HT-29 (cell line): Measurements from ENCODE around the gene XIRP1. TPM values are rescaled to one million over a fixed set of nuclear protein-coding genes. Genes with fewer than 3 reads are reported as not detected.

ENCODE experiments used
- DNase-seq: peaks from one replicate; pipeline ENCODE4 v3.0.0-alpha.2; 2015; ENCODE audit warnings: low spot score
- total RNA-seq: library from RNA; depleted of rRNA; stranded (reverse); fragments of >200 nt; shearing (Covaris generic); gene quantifications from 2 replicates; pipeline ENCODE4 v1.2.3, GENCODE V29; 2014

Gene XIRP1
- total RNA-seq, 1 experiment from 2014 or later = not detected

DNA sequence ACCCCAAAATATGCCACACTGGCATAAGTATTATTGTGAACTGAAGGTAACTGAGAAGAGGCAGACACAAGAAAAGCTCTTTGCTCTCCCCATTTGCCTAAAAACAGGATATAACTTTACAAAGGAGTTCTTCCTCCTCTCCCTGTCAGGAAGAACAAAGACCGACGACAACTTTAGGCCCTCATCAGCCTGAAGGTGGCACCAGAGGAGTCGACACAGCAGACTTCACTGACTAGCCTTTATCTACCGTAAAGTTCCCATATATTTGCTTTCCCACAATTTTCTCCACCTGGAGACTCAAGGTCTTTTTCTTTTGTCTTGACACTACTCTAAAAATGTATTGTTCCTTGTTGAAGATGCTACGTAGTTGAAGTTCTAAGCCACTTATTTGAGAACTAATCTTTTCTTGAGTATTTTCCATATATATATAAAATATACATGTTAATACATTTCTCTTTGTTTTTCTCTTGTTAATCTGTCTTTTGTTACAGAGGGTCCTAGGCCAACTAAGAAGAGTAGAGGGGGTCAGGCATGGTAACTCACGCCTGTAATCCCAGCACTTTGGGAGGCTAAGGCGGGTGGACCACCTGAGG lies 16.2 kb upstream of the XIRP1 start:
- peak; percentile 51 for DNase-seq

DNA sequence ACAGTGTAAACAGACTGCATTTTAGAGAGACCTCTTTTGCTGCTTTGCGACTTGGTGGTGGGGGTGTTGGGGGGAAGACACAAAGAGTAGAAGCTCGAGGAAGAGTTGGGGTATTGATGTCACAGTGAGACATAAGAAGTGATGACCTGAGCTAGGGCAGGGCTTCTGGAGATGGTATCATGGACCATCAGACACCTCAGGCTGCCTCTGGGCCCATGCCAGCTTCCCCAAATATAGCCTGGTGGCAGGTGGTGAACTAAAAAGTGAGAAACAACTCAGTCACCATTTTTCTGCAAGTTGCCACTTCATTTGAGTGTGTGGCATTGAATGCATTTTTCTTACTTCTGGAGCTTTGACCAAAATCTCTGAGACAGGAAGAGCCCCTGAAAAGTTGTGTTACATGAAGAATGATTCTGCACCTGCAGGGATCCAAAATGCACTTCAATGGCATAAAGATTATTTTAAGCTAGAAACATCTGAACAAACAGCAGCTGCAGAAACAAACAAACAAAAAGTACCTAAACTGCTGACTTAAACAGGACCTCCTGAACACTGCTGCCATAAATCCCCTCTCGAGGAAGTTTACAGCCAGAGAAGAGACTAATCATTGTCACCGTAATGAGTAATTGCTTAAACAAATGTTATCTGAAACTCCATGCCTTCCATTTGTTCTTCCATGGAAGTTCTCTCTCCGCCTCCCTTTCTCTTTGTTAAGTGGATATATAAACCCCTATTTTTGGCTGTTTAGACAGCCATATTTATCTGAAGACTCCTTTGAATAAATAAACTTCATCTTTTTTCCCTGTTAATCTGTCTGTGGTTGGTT lies 15.2 kb upstream of the XIRP1 start:
- no peak for DNase-seq

DNA sequence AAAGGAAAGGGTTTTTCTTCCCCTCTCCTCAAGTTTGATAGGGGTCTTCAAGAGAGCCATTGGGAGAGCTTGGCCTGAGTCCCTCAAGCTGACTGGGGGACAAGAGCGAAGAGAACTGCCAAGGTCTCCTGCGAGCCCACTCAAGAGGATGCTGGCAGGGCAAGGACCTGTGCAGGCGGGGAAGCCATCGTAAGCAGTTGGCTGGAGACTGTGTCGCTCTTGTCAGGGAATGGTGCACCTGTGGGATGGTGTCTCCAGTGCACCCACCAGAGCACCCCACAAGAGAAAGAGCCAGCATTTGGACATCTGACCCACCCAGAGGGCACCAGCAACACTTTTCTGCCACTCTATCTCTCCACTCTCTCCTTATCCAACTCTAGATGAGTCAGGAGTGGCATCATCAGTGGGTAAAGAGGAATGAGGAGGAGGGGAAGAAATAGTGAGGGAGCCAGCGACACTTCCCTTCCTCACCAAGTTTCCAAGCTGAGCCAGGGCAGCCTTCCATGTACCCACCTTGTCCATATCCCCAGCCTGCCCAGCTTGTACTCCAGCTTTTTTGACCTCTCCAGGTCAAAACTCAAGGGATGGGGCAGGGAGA lies 13.6 kb upstream of the XIRP1 start:
- DNase-seq = no peak

DNA sequence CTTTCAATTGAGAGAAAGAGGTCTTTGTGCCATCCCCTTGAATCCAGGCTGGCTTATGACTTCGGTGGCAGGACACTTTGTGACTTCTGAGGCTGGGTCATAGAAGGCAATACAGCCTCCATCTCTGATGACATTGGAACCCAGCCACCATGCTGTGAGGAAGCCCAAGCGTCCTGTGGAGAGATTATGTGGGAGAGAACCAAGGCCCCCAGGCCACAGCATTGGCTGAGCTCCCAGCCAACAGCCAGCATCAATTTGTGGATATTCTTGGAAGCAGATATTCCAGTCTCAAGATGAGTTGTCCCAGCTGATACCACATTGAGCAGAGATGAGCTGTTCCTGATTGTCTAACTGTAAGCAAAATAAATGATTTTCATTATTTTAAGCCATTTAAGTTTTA lies 12.7 kb upstream of the XIRP1 start:
- no peak for DNase-seq

DNA sequence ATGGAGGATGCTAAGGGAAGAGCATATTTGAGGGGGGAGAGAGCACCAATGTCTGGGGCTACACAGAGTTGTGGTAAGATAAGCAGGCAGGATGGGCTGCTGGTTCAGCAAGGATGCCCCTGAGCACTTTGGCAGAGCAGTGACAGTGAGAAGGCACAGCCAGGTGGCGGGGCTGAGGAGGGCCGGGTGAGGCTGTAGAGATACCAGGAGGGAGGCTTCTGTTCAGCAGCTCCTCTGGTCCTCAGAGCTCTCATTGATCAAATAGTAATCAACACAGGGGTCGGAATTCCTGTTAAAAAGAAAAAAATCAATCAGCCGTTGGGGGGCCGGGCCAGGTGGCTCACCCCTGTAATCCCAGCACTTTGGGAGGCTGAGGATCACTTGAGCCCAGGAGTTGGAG lies 11.5 kb upstream of the XIRP1 start:
- DNase-seq = no peak

DNA sequence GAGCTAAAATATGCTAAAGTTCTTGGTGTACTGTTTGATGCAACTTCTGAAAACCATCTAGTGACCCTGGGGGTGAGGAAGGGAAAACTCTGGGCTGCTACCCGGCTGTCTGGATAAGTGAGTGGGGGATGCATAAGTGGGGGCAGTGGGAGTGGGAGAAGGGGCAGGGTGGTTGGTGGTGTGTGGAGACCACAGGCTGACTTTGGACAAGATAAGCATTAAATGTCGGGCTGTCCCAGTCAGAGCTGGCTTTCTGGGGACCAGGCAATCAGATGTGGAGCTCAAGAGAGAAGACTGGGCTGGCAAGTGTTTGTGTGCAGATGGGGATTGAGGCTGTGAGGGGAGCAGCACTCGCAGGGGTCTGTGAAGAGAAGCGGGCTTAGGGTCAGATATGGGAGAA lies 11.0 kb upstream of the XIRP1 start:
- DNase-seq = no peak

DNA sequence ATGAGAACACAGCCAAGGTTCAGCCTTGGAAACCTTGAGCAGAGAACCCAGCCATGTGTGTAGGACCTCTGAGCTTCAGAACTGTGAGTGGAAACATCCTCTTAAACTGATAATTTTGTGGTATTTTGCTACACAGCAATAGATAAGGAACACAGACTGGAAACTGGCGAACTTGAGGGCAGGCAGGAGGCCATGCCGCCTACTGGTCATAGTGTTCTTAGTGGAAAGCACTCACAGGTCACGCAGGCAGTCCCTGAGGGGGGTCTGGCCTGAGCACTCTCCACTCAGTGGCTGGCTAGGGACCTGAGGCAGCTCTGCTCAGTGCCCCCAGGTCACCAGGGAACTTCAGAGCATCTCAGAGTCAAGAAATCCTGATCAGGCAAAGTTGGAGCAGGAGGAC lies 9.7 kb upstream of the XIRP1 start:
- DNase-seq = no peak

DNA sequence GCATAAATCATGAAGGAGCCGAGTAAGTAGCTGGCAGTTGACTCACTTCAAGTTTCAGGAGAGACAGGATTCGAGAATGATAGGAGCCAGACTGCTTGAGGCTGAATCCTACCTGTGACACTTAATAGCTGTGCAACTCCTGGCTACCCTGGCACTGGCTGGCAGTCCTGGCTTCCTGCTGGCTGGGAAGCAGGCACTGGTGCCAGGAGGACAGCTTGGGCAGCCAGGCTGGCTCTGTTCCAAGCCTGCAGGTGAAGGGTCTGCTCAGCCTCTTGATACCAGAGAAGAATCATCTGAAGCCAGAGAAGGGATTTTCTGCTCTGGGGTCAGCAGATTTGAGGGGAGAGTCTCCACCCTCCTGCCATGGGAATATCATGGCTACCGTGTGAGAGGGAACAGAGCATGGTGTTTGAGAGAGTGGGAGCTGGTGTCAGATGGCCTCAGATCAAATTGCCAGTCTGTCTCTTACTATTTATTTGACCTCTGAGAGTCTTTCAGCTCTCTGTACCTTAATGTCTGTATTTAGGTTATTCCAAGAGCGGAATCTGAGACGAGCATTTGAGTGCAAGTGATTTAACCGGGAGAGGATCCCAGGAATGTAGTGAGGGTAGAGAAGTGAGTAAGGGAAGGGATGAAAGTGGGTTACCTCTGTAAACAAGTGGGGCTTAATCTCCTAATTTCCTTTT lies 4.4 kb upstream of the XIRP1 start:
- DNase-seq = no peak

DNA sequence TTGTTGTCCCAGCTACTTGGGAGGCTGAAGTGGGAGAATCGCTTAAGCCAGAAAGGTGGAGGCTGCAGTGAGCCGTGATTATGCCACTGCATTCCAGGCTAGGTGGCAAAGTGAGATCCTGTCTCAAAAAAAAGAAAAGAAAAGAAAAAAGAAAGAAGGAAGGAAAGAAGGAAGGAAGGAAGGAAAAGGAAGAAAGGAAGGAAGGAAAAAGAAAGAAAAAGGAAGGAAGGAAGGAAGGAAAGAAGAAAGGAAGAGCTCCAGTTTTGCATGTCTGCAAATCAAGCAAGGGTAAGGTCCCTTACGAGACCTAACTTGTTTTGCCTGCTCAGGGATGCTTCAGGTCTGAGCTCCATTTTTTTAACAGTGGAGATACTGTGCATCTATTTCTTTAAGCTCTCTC lies 3.6 kb upstream of the XIRP1 start:
- no peak for DNase-seq

DNA sequence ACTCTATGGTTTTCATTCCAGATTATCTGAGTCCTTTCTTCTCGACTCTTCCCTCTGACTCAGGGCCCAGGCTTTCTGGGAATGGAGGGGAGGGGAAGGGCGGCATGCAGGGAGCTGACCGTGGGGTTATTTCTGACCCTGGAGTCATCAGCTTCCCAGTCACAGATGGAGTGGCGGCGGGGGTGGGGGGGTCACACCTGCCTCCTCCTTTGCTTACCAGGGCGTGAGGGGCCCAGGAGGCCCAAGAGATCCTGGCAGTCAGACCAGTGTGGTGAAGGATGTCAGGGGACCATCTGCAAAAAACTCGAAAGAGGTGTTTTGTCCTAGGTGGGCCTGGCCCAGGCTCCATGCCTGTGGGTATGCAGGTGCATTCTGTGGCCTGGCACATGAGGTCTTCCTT lies 996 bp upstream of the XIRP1 start:
- no peak for DNase-seq

DNA sequence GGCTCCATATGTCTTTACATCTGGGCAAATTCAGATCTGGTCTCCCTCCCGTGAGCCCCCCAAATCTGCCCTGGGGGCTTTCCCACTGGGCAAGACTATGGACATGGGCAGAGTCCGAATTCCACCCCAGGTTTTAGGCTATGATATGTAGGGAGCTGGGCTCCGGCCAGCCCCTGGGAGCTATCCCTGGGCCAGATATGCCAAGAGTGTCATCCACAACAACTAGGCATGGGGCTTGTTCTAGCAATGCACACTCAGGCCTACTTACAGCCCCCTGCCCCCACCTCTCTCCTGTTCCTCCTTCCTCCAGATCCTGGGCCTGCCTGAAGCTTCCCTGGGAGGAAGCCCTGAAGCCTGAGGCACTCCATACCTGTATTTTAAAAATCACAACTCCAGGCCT lies 622 bp downstream of the XIRP1 start:
- DNase-seq = no peak

DNA sequence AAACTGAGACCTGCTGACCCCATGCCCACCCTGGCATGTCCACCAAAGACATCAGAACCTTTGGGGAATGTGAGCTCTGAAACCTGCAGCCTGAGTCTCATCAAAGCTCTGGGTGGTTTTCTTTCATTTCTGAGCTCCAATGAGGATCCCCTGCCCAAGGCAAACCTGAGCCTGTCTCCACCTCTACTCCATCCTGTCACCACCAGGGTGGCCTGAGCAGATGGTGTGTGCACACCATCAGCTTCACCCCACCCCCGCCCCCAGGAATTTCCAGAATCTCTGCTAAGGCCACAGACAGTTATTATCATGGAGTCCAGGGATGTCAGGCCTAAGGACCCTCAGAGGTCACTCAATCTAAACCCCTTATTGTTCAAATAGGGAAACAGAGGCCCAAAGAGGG lies 1.3 kb downstream of the XIRP1 start:
- no peak for DNase-seq

DNA sequence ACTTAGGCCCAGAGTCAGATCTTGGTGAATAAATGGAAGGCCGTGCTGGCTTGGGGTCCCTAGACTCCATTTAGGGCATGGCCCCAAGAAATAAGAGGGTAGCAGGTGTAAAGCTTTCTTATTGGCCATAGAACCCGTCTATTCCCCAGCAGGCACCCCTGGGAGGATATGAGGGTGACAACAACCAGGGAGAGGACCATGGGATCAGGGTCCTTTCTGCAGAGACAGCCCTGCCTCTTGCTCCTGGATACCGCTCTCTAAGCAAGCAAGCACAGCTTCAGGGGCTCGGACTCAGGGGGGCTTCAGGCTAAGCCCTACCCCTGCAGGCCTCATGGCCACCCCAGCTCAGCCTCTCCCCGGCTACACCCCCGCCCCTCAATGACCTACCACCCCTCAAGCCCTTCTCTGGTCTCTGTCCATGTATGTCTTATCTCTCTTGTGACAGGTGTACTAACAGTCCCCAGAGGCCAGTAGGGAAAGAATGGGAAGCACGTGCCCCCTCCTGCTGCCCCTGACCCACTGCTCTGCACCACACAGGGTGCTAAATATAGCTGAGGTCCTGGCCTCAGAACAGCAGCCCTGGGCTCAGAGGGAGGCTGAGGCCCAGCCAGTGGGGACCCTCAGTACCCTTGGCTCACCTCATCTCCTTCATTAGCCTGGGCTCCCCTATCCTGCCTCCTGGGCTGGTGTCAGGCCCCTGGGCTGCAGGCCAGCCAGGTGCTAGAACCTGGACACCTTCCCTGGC lies 1.9 kb downstream of the XIRP1 start:
- no peak for DNase-seq

DNA sequence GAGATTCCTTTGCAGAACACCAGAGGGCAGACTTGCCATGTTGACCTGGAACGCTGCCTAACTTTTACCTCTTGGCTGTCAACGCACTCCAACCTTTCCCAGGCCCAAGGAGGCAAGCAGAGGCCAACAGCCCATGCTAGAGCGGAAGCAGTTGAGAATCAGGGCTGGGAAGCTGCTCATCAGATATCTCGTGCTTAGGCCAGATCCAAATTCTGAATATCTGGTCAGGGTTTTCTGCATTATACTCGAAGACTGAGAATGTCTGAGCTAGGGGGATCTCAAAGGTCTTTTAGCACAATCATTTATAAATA lies 2.5 kb downstream of the XIRP1 start:
- DNase-seq = peak; percentile 50

DNA sequence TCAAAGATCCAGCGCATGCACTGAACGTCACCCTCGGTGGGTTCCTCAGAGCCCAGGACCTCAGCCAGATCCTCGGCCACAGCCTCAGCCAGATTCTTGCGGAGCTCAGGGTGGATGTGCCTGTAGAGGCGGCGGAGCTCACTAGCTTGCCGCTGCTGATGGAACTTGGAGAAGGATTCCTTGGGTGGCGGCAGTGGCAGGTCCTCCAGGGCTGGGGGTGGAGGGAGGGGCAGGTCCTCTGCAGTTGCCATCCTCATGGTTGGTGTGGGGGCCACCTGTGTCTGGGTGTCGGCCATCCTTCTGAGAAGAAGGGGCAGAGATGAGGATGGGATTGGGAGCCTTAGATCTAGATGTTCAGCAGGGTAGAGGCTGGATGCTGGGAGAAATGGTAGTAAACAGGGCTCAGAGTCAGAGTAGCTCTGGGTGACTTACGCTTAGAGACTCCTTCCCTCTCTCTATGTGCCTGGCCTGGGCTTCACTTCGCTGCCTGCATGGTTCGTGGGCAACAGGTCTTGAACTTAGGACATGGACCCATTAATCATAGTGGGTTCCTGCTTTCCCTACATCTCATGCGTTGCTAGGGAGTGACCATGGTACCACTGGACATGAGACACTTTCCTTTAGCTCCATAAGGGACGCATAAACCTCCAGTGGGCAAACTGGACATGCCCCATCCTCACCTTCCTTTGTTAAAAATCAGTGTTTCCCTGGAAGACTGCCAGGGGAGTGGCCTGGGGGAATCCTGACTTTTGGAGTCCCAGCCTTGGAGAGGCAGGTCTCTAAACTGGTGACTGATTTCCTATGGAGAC lies 3.0 kb downstream of the XIRP1 start:
- DNase-seq = no peak

DNA sequence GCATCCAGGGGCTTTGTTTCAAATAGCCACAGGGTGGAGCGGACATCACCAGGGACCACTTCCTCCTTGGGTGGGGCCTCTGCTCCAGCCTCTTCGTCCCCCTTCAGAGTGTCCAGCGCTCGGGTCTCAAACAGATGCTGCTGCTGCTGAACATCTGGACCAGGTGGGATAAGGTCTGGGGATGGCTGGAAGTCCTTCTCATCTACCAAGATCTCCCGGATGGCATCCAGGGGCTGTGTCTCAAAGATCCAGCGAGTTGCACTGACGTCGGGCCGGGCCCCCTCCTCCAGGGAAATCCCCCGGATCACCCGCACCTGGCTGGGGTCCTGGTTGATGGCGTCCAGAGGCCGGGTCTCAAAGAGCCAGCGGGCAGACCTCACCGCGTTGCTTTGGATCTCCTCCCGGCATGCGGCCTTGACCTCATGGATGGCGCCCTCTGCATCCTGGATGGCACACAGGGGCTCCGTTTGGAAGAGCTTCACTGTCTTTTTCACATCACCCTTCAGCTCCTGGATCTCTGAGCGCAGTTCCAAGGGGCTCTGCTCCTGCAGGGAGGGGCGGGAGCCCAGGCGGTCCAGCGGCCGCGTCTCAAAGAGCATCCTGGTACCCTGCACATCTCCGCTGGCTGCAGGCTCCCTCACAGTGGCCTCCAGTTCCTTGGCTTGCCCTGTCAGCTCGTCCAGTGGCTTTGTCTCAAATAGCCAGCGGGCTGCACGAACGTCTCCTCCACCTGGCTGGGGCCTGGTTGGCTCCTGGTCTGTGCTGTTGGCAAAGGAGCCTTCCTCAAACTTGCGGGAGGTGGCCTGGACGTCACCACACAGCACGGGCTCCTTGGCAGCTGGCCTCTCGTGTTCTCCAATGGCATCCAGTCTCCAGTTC lies 3.9 kb downstream of the XIRP1 start:
- DNase-seq = no peak

DNA sequence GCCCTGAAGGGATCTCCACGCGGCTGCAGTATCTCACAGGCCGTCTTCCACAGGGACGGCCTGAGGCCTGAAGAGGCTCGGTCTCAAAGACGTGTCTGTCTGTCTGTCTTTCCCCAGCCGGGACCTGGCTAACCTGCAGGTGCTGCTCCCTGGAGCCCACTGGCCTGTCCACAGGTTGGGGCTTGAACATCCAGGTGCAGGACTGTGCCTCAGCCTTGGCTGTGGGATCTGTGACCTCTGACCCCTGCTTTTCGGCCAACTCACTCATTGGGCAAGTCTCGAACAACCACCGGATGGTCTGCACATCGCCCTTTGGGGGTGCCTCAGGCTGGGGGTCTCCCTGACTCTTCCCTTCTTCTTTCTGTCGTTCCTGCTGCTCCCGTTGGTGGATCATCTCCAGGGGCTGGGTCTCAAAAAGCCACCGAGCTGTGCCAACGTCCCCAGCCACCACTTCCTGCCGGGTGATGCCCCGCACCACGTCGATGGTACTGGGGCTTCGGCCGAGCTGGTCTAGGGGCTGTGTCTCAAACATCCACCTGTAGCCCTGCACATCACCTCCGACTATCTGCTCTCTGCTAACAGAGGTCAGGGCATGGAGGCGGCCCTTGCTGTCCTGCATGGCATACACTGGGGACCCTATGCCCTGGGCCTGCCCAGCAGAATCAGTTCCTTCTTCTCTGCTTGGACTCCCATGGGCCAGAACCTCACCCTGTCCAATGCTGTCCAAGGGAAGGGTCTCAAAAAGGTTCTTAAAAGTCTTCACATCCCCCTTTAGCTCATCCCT lies 4.8 kb downstream of the XIRP1 start:
- DNase-seq = no peak

DNA sequence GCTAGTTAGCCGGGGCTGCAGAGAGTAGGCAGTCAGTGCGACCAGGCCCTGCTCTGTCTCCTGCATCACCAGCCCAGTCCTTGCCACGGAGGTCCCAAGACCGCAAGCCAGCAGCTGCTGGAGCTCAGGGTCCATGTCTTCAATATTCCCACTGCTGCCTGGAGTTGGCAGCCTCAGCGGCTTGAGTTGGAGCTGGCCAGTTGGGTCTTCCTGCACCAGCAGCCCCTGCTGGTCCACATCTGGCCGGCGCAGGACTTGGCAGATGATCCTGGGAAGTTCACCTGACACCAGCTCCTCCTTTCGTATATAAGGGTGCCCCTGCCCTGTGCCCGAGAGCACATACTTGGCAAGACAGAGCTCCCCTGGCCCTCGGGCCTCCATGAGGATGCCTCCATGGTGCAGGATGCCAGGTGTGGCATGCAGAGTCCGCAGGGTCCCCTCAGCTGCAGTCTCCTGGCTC lies 5.7 kb downstream of the XIRP1 start:
- DNase-seq = no peak
